ENCODE data around the gene RIN3. TPM values are rescaled to one million over a fixed set of nuclear protein-coding genes. Genes with fewer than 3 reads are reported as not detected.

The RIN3 gene
- total and polyA plus RNA-seq, 2 of the 4 experiments (the other 2 are of a cell fraction) = 2.5 to 11.1 TPM

DNA sequence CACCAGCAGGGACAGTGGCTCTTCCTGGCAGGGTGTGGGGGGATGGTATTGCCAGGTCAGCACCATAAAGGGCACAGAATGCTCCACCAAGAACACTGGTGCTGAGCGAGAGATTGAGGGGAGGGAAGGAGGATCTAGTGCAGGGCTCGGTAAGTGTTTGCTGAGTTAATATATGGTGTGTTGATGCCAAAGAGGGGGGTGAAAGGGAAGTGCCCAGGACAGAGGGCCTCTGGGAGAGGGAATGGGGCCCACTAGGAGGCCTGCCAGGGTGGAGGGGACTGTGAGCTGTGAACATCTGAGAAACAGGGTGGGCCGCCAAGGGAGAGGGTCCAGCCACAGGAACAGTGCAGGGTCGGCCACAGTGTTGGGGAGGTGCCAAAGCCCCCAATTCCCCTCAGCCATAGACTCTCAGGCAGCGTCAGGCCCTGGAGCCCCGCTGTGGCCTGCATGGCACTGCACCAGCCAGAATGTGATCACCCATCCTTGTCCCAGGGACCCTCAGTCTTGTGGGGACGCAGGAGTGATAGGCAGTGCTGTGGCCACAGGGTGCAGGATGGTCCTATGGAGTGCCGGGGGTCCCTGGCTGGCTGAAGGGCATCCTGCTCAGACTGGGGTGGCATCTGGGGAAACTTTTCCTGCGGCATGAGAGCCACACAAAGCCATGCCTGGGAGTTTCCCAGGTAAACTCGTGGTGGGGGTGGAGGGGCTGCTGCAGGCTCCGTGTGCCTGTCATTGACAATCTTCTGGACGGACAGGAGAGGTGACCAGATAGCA is 11.9 kb downstream of the RIN3 start (continued):
- no peak for TF ChIP-seq FOS (IDR thresholded peaks at IDR 0.05; ENCODE audit: low read depth, low read length)

GRCh38 chr14:92527721-92528120 is 14.1 kb downstream of the RIN3 start:
- WGBS, 2 experiments (ENCODE audit: extremely low coverage in 2 of 2, insufficient read length in 1 of 2) = 24% methylated on average over 3 of the region's 14 CpGs; no CpG with 5 or more reads in 1 of the 2 experiments
- H2BK5ac ChIP-seq (ENCODE audit: low read depth, low read length, poor library complexity, severe bottlenecking) = peak overlapping the region; percentile 74
- peak overlapping the region; percentile 47; the same call in 1 of the 2 replicates for H3K23ac ChIP-seq (ENCODE audit: low read depth, low read length)
- 0 out of 2 replicates have a peak overlapping the region, but pooled peaks have one; percentile 74 for H2BK20ac ChIP-seq (ENCODE audit: low read depth, low read length)
- peak overlapping the region; percentile 86 for H3K4ac ChIP-seq (ENCODE audit: low read depth, low read length)
- H3K27ac ChIP-seq (ENCODE audit: insufficient read depth, low read length) = peak overlapping the region; percentile 75
- in situ Hi-C loops (cut with MboI; ENCODE audit: low sequenced_read_pairs) (no loop called here), intact Hi-C loops (cut with micrococcal nuclease) (no loop called here), dilution Hi-C loops (cut with HindIII; ENCODE audit: low sequenced_read_pairs, unreplicated experiment) (no loop called here)
- H2AFZ ChIP-seq (replicated peaks; ENCODE audit: low read length, poor library complexity) = peak overlapping the region; percentile 71
- no peak overlapping the region for H3K4me3 ChIP-seq (ENCODE audit: insufficient read depth, low read depth, low read length)
- BruUV-seq (replicated peaks) = no TSS peak
- peak; percentile 79 for ATAC-seq (ENCODE audit: low read depth)
- H4K8ac ChIP-seq (ENCODE audit: low read depth in 2 of 2, low read length in 2 of 2) = peak overlapping the region in 1 of 2 experiments; percentile 70; a peak in 2 of 4 replicates
- H3K56ac ChIP-seq (ENCODE audit: extremely low read depth, insufficient read depth, low read length) = no peak overlapping the region
- H2AK5ac ChIP-seq (ENCODE audit: low read depth, low read length) = peak overlapping the region; percentile 95
- H3K27me3 ChIP-seq (ENCODE audit: control insufficient read depth, insufficient read depth, low read length) = no peaks in the 10 kb centered on the region
- ChIA-PET CTCF (no interaction called here), POLR2A (ENCODE audit: unreplicated experiment) (no interaction called here)
- no peaks in the 10 kb centered on the region for H3K36me3 ChIP-seq (ENCODE audit: control insufficient read depth, insufficient read depth, low read length)
- peak overlapping the region; percentile 84; the same call in 1 of the 2 replicates for H3K14ac ChIP-seq (replicated peaks; ENCODE audit: low read depth, low read length)
- H4K91ac ChIP-seq (ENCODE audit: insufficient read depth, low read depth, low read length) = peak overlapping the region; percentile 75
- H2AK9ac ChIP-seq (replicated peaks; ENCODE audit: low read depth, low read length, poor library complexity) = peak overlapping the region; percentile 83
- no peaks in the 10 kb centered on the region for H3K9me3 ChIP-seq (ENCODE audit: control insufficient read depth, insufficient read depth, low read length)
- peaks cover 14% of the 10 kb centered on the region for H4K20me1 ChIP-seq (ENCODE audit: insufficient read depth, low read length)
- peak; percentile 83 for DNase-seq
- peak overlapping the region; percentile 88 for H2BK120ac ChIP-seq (ENCODE audit: low read depth, low read length)
- peak overlapping the region; percentile 30 for H3K18ac ChIP-seq (ENCODE audit: low read depth, low read length)
- peak overlapping the region; percentile 36; the same call in 1 of the 2 replicates for H3K9ac ChIP-seq (ENCODE audit: low read depth, low read length)
- H3K9me1 ChIP-seq (ENCODE audit: insufficient read depth, low read length) = peaks cover 25% of the 10 kb centered on the region
- peaks cover 46 to 81% of the 10 kb centered on the region in 2 experiments for H3K79me1 ChIP-seq (ENCODE audit: low read depth in 1 of 2, low read length in 2 of 2)
- peak overlapping the region; percentile 54; the same call in 1 of the 3 replicates for H2BK15ac ChIP-seq (ENCODE audit: low read depth, low read length)
- peaks cover 27% of the 10 kb centered on the region for H3K4me1 ChIP-seq (ENCODE audit: control insufficient read depth, insufficient read depth, low read length)
- TF ChIP-seq, protein P1, sequence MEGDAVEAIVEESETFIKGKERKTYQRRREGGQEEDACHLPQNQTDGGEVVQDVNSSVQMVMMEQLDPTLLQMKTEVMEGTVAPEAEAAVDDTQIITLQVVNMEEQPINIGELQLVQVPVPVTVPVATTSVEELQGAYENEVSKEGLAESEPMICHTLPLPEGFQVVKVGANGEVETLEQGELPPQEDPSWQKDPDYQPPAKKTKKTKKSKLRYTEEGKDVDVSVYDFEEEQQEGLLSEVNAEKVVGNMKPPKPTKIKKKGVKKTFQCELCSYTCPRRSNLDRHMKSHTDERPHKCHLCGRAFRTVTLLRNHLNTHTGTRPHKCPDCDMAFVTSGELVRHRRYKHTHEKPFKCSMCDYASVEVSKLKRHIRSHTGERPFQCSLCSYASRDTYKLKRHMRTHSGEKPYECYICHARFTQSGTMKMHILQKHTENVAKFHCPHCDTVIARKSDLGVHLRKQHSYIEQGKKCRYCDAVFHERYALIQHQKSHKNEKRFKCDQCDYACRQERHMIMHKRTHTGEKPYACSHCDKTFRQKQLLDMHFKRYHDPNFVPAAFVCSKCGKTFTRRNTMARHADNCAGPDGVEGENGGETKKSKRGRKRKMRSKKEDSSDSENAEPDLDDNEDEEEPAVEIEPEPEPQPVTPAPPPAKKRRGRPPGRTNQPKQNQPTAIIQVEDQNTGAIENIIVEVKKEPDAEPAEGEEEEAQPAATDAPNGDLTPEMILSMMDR (conservative IDR thresholded peaks at IDR 0.05; ENCODE audit: low read depth, low read length) = no peak
- TF ChIP-seq CHD1 (IDR thresholded peaks at IDR 0.05; ENCODE audit: low read depth, low read length) (no peak), MXI1 (IDR thresholded peaks at IDR 0.05; ENCODE audit: borderline replicate concordance, low read depth, low read length) (0 out of 2 replicates have a peak, but pooled peaks have one; percentile 8)
- peak overlapping the region; percentile 24 for H4K5ac ChIP-seq (ENCODE audit: low read depth, low read length)
- peak overlapping the region; percentile 5; the same call in 1 of the 2 replicates for H3K4me2 ChIP-seq (ENCODE audit: low read depth, low read length)
